GM18861 (cell line): ENCODE data around the gene OR51I2.

Experiments used
- ATAC-seq: cut with Tn5 transposase; IDR thresholded peaks from one replicate; pipeline ENCODE4 v1.9.1; 2021; ENCODE audit not compliant: unreplicated experiment

OR51I2 gene

GRCh38 chr11:5505363-5506048 lies 56.4 kb downstream of the OR51I2 start:
- no peak for ATAC-seq
